GM12801 (cell line): ENCODE results near the gene KCNIP4.

Source experiments
- CTCF ChIP-seq: IDR thresholded peaks from one replicate; pipeline ENCODE4 v1.5.1; 2011; ENCODE audit warnings: control low read depth; ENCODE audit not compliant: insufficient read length; ENCODE audit errors: extremely low read depth

KCNIP4 gene

GRCh38 chr4:21656832-21657231 is 291.7 kb downstream of the KCNIP4 start:
- no peak for TF ChIP-seq CTCF

- no peak for TF ChIP-seq CTCF
Measured at GRCh38 chr4:21655031-21655430, 293.5 kb downstream of the KCNIP4 start.

GRCh38 chr4:21652508-21653231 is 295.9 kb downstream of the KCNIP4 start:
- TF ChIP-seq CTCF, result no peak

DNA sequence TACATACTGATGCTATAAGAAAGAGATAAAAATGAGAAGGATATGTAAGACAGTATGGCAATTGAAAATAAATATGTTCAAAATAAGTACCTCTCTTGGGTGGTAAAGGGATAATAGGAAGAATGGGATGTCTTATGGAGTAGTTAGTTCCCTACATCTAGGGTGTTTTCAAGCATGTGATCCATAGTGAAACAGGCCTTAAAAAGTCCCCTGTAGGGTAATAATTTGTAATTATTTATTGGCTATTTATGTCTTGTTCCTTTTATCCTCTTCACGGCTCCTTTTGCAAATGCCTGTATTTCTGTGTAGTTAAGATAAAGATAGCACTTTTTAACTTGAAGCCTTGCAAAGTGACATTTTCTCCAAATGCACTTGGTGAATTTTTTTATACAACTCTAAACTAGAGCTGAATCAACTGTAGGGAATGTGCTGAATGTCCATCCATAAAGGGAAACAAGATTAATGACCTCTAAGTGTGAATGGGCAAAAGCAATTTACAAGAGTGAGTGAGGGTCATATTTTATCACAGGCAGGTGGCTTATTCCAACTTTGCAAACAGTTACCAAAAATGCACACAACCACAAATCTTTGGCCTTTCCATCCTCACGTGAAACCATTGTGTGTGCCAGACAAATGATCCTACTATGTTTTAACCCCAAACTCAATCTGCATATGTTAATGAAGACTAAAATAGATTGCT is 299.0 kb downstream of the KCNIP4 start:
- TF ChIP-seq CTCF, result no peak

GRCh38 chr4:21645776-21646175 is 302.8 kb downstream of the KCNIP4 start:
- TF ChIP-seq CTCF, result no peak

DNA sequence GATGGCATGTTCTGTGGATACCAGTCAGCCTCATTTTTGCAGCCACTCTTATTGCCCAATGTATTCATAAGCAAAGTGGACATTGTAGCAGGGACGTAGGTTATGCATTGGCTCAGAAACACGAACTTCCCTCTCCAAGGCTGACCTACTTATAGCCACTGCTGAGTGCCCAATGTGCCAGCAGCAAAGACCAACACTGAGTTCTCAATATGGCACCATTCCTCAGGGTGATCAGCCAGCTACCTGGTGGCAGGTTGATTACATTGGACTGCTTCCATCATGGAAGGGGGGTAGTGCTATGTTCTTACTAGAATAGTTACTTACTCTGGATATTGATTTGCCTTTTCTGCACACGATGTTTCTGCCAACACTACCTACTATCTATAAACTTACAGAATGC is 306.9 kb downstream of the KCNIP4 start:
- TF ChIP-seq CTCF, result no peak

- TF ChIP-seq CTCF, result no peak
Measured at GRCh38 chr4:21638171-21638725, 310.3 kb downstream of the KCNIP4 start.
